Fibroblast of upper back skin (primary cell): ENCODE data around the gene PTH2.

ENCODE experiments used
- DNase-seq: peaks from one replicate; pipeline ENCODE4 v3.0.0-alpha.2; 2013

Gene PTH2

GRCh38 chr19:49430678-49431329, 7.6 kb upstream of the PTH2 start:
- DNase-seq = no peak

GRCh38 chr19:49430172-49430677, 7.0 kb upstream of the PTH2 start:
- no peak for DNase-seq

GRCh38 chr19:49428547-49429451, 5.6 kb upstream of the PTH2 start:
- no peak for DNase-seq

DNA sequence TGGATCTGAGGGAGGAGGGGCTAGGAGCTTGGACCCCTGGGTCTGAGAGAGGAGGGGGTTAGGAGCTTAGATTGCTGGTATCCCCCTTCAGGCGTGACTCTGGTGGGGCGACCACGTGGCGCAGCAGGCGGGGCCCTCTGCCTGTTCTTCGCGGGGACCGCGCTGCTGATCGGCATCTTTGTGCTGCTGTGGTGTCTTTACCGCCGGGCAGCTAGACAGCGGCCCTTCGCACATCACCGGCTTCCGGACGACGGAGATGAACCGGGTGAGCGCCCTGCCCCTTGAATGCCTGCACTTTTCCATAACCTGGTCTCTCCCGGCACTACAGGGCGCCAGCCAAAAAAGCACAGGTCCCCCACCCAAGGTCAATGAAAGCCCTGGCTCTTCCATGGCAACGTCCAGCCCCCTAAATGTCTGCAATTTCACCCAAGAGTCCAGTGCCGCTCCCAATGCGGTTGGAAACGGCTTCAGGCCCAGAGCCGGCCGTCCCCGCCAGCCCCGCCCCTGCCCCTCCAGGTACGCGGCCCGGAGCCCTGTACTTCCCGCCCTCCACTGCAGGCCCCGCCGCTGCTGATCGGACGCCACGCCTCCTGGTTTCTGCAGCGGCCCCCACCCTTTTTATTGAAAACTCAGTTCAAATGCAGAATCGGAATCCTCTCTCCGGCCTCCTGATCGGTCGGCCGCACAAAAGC, 4.8 kb upstream of the PTH2 start:
- no peak for DNase-seq

DNA sequence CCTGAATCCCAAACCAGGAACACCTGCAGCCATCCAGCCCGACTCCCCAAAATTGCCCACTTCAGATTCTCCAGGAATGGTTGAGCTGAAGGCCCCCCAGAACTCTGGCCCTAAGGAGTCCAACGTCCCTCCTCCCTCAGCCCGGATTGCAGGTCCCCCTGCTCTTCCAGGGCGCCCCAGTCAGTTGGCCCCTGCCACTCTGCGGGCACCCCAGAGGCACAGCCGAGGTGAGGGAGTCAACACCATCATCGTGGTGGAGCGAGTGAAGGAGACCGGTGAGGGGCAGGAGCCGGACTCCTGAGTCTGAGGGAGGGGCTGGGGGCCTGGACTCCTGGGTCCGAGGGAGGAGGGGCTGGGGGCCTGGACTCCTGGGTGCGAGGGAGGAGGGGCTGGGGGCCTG, 4.1 kb upstream of the PTH2 start:
- DNase-seq = no peak

GRCh38 chr19:49425922-49426592, 2.8 kb upstream of the PTH2 start:
- DNase-seq = no peak

- DNase-seq = no peak
Observed at GRCh38 chr19:49425178-49425577, 1.9 kb upstream of the PTH2 start, which contains the start of gene GFY. GFY (plus strand) TSS chr19:49425388; CDS start chr19:49426431, 1,043 bp downstream.

DNA sequence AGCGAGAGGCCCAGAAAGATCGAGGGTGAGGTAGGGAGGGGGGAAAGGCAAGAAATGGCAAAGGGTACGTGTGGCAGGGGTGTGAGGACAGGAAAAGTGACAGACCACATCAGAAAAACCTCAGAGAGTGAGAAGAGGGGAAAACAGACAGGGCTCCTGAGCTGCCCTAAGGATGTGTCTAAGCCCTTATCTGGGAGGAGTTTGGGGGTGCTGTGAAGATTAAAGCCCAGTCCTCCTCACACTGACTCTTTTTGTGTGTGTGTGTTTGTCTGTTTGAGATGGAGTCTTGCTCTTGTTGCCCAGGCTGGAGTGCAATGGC, 703 bp upstream of the PTH2 start:
- DNase-seq = no peak

DNA sequence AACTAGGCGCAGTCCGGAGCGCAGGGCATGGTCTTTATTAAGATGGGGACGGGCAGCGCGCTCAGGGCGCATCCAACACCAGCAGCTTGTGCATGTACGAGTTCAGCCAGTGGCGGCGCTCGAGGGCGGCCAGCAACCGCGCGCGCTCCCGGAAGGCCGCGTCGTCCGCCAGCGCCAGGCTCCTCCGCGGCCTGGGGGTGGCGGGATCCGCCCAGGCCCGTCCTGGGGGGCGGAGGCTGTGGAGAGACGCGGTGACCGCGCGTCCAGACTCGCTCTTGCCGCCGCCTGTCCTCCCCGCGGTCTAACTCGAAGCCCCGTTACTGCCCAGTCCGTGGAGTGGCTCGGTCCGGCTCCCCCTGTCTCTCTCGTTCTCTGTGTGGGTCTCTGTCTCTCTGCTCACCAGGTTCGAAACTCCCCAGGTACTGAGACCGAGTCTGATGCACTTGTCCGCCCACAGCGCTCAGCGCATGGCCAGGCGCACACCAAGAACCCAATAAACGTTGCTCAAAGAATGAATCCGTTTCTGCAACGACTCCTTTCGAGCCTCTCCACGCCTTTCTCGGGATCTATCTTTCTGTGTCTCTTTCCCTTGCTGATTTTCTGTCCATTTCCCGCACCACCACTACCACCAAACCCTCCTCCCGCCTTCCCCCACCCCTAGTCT, 702 bp downstream of the PTH2 start:
- DNase-seq = no peak

DNA sequence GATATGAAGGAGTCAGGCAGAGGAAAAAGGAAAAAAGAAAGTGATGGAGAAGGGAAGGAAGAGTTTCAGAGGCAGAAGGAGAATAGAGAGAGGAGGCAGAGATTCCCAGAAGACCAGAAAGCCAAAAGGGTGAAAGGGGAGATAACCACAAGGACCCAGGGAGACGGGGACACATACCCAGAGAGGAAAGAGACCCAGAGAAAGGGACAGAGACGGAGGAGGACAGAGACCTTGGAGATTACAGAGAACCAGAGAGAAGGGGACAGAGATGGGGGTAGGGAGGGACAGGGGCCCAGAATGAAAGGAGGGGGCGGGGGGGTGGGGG, 1.4 kb downstream of the PTH2 start:
- no peak for DNase-seq

DNA sequence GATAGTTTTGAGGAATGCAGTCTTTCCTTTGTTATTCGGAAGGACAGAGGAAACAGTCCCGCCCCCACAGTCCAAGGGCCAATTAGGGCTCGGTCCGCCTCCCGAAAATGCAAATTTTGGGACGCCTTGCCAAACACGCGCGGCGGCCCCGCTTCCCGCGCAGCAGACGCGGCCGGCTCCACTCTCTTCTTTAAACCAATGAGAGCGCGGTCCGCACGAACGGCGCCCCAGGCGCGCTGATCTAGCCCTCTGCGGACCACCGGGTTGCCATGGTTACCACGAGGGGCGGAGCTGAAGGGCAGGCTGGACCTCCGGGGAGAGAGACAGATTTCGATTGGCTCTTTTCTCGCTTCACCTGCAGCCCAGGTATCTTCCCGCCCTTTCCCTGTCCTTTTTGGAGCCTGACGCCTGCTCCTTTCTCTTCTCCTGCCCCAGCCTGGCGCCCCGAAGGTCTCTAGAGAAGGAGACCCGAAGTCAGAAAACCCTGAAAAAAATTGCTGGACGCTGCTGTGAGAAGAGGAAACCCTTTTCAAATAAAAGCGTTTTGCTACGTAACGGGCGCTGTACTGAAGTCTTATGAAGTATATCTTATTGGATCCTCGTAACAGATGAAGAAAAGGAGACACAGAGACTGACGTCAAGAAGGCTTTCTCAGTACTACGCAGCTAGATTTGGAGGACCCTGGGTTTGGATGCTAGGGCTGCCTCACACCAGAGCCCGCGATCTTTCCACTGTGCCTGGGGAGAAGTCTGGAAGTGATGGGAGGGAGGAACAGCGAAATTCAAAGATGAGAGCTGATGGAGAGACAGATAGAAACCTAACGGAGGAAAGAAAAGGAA, 2.0 kb downstream of the PTH2 start:
- peak; percentile 27 for DNase-seq

- no peak for DNase-seq
Observed at GRCh38 chr19:49420227-49420626, 3.0 kb downstream of the PTH2 start.

DNA sequence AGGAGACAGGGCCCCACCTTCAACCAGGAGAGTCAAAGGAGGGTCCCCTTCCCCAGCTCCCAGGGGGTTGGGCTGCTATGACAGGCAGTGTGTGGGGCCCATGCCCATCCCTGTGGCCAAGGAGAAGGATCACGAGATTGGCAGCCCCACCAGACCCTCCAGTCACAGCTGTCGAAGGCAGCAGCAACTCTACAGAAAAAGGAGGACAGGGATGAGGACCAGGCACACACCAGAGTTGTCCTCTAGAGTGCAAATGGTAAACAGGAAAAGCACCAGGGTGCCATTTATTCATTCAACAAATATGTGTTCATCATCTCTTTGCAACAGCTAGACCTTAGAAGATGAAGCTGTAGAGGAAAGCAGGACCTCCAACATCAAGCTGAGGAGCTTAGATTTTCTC, 4.1 kb downstream of the PTH2 start:
- no peak for DNase-seq

- no peak for DNase-seq
Observed at GRCh38 chr19:49418511-49418910, 4.7 kb downstream of the PTH2 start.

DNA sequence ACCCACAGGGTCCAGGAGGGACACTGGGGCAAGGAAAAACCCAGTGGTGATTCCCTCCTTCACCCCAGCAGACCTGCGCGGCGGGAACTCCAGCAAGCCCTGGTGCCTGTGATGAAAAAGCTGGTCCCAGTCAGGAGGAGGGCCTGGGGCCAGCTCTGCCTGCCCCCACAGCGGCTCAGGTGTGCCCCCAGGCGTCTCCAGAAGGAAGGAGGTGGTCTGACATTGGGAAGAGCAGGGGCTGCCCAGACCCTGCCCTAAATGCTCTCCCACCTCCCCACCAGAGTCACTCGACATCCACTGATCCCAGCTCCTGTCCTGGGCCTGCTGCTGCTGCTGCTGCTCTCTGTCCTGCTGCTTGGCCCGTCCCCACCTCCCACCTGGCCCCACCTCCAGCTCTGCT, 6.2 kb downstream of the PTH2 start:
- DNase-seq = no peak

DNA sequence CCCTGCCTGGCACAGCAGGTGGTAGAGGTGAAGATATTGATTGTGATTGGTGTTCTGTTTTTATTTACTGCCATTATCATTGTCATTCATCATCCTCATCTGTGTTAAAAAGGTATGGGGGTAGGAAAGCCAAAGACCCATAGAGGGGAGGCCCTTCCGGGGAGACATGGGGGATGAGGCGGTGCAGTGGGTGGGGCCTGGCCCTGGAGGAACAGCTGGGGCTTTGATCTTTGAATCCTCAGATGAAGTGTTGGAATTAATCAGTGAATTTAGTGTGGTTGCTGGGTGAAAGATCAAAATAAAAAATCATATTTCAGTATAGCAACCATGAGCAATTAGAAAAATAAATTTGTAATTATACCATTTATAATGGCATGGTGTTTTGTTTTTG, 7.4 kb downstream of the PTH2 start:
- no peak for DNase-seq

DNA sequence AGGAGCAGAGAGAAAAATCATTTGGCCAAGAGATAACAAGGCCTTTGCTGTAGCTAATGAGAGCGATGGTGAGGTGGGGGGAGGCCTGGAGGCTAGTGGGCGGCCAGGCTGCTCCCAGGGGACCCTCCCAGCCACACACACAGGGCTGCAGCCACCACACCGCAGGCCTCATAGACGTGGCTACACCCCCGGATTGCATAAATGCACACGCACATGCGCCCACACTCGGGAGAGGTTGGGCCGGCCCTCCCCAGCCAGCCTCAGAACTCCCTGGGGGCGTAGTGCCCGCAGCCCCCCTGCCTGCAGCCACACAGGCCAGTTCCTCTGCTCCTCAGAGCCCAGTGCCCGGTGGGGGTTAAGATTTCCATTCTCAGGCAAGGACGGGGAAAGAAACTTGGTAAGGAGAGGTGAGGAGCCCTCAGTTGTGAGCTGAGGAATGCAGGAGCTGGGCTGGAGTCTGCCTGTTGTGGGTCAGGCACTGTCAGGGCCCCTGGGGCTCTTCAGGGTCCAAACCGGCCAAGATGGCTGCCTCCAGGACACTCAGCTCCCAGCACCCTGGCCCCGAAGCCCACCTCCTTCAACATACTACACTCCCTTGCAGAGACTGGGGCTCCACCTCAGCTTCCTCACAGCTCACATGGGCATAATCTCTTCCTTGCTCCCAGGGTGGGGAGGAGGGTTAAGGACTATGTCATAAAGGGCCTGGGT, 8.0 kb downstream of the PTH2 start:
- DNase-seq = no peak

GRCh38 chr19:49414256-49414655, 9.0 kb downstream of the PTH2 start:
- no peak for DNase-seq

GRCh38 chr19:49413348-49413747, 9.9 kb downstream of the PTH2 start:
- DNase-seq = peak; percentile 28

- no peak for DNase-seq
Observed at GRCh38 chr19:49411681-49412326, 11.4 kb downstream of the PTH2 start.
